NB4 (cell line): ENCODE results near the gene TENM4.

Experiments used
- DNase-seq: peaks from one replicate; pipeline ENCODE4 v3.0.0; 2010; ENCODE audit warnings: low read depth
- H3K4me3 ChIP-seq: one replicate; pipeline ENCODE4 v1.5.1; 2011; ENCODE audit warnings: mild to moderate bottlenecking, low read depth, low read length, moderate library complexity
- CTCF ChIP-seq: IDR thresholded peaks from one replicate; pipeline ENCODE4 v1.5.1; 2012; ENCODE audit warnings: low read depth, low read length
- MYC ChIP-seq: IDR thresholded peaks from 2 replicates; pipeline ENCODE4 v1.6.1; 2011; ENCODE audit warnings: low read depth, low read length
- POLR2A ChIP-seq: IDR thresholded peaks from 2 replicates; pipeline ENCODE4 v1.6.1; 2011; ENCODE audit warnings: mild to moderate bottlenecking; ENCODE audit not compliant: insufficient read length; ENCODE audit errors: extremely low read depth
- TF ChIP-seq, protein P1 (sequence below): IDR thresholded peaks from 2 replicates; pipeline ENCODE4 v1.6.1; 2011; ENCODE audit warnings: low read depth, low read length

Gene TENM4

GRCh38 chr11:79287952-79288351 lies 152.9 kb downstream of the TENM4 start:
- TF ChIP-seq, protein P1, sequence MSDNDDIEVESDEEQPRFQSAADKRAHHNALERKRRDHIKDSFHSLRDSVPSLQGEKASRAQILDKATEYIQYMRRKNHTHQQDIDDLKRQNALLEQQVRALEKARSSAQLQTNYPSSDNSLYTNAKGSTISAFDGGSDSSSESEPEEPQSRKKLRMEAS, result no peak
- TF ChIP-seq CTCF (no peak), MYC (no peak), POLR2A (no peak)
- no peak overlapping the region for H3K4me3 ChIP-seq
- no peak for DNase-seq

DNA sequence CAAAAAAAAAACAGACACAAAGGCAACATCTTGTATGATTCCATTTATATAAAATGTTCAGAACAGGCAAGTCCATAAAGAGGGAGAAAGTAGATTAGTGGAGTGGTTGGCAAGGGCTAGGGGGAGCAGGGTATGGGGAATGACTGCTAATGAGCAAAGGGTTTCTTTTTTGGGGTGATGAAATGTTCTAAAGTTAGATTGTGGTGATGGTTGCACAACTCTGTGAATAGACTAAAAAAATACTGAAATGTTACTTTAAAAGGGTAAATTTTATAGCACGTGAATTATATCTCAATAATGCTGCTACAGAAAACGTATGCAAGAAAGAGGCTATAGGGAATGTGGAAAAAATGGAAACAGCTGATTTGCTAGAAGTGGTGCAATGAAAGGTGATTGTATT lies 155.1 kb downstream of the TENM4 start:
- TF ChIP-seq, protein P1, result no peak
- TF ChIP-seq POLR2A, result no peak
- TF ChIP-seq CTCF, result no peak
- TF ChIP-seq MYC, result no peak
- no peak overlapping the region for H3K4me3 ChIP-seq
- peak; percentile 61 for DNase-seq

DNA sequence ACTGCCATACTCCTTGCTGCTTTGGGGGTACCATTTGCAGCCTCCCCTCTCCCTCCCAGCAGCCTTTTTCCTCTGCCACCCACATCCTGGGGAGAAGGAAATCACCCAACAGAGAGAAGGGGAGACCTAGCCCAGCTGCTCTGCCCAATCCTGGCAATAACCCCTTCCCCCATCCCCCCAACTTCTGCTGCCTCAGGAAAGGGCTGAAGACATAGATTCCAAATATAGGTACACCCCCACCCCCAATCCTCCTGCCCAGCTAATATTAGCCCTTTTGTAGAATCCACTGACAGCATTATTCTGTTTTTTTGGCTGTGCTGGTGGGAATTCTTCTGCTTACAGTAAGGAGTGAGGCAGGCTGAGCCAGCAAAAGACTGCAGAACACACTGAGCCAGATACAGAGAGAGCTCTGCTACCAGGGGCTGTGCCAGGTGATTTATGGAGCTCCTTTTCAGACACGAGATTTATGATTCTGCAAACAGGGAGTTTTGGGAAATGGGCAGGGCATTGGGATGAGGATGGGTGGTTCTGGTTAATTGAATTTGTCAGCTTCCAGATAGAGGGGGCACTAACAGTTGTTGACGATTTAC lies 164.0 kb downstream of the TENM4 start:
- H3K4me3 ChIP-seq, result no peak overlapping the region
- DNase-seq, result no peak
- TF ChIP-seq, protein P1, result no peak
- TF ChIP-seq CTCF (no peak), MYC (no peak), POLR2A (no peak)

DNA sequence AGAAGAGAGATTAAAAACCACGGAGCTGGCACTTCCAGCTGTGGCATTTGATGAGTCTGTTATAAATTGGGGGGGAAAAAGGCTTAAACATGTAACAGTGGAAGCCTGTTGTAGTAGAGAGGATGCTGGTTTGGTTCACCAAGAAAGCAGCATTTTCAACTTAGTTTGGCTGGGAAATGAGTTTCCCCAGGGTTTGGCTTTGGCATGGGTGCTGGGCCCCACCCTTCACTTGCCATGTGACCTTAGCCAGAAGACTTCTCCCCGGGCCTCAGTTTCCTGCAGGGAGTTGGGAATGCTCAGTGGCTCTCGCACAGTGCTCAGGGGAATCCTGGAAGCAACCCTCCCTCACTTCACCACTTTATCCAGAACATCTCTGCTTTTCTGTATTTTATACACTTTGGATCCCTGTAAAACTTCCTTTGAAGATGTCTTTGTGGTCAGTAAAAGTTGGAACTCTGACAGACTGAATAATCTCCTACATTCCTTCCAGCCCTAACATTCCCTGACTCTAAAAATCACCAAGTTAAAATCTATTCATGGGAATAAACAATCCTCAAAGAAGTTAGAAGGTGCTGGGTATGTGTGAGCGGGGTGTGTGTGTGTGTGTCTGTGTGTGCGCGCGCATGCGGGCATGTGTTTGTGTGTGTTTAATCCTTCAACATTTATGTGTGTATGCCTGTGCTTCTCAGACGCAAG lies 166.0 kb downstream of the TENM4 start:
- DNase-seq, result no peak
- TF ChIP-seq MYC (no peak), CTCF (no peak), POLR2A (no peak)
- TF ChIP-seq, protein P1, result no peak
- no peak overlapping the region for H3K4me3 ChIP-seq

GRCh38 chr11:79273781-79274180 lies 167.0 kb downstream of the TENM4 start:
- no peak overlapping the region for H3K4me3 ChIP-seq
- DNase-seq, result peak; percentile 89
- TF ChIP-seq, protein P1, result no peak
- TF ChIP-seq POLR2A (no peak), CTCF (no peak), MYC (no peak)
